Measurements from ENCODE around the gene IFNGR2.
"Not testable (repeated sequence)": the region's sequence is repeated elsewhere in the genome, so short reads cannot be mapped to it uniquely, and the experiment has no call there.

The IFNGR2 gene

DNA sequence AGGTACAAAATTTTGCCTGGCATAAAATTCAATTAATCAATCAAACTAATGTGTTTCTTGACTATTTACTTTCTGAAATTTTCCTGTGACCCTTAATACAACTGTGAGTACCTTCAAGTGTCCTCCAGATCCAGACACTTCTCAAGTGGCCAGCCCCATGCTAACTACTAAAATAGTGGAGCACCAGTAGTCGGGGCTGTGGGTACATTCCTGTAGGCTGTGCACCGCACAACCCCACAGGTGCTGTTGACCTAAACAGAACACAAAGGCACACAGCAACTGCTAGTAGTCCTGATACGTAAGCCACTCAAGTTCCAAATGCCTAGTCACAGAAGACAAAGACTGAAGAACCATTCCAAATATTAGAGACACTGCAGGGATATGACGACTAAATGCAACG lies 40.0 kb downstream of the IFNGR2 start:
- no peak for DNase-seq

DNA sequence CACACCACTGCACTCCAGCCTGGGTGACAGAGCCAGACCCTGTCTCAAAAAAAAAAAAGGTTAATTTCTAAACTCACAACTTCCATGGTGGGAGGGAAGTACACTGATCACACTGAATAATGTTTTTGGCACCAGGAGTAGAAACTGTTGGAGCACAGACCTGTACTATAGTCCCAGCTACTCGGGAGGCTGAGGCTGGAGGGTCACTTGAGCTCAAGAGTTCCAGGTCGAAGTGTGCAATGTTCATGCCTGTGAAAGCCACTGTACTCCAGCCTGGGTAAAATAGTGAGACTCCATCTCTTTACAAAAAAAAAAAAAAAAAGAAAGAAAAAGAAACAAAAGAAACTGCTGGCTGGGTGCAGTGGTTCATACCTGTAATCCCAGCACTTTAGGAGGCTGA lies 41.3 kb downstream of the IFNGR2 start:
- no peak for DNase-seq

DNA sequence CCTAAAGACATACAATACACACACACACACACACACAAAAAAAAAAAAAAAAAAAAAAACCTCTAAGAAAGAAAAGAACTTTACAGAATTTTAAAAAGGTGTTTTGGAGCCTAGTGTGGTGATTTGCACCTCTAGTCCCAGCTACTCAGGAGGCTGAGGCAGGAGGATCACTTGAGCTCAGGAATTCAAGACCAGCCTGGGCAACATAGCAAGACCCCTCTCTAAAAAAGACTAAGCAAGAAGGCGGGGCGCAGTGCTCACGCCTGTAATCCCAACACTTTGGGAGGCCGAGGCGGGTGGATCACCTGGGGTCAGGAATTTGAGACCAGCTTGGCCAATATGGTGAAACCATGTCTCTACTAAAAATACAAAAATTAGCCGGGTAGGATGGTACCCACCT lies 43.4 kb downstream of the IFNGR2 start:
- DNase-seq, result not testable (repeated sequence)

DNA sequence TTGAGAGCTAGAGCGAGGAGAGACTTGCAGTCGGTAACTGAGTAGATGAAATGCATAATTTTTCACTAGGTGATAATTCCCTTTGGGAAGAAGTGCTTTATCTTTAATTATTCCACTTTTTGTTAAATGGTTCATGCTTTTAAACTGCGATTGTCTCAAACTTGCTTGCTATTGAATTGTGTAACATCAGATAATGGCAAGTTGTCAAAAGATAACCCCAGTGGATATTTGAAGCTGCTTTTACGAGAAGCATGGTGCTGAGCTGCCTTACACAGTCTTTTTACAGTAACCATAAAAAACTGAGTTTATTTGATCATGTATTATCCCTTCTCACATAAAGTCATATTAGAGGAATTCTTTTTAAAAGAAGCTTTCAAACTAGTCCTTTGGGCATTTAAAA lies 46.4 kb downstream of the IFNGR2 start:
- DNase-seq, result no peak

DNA sequence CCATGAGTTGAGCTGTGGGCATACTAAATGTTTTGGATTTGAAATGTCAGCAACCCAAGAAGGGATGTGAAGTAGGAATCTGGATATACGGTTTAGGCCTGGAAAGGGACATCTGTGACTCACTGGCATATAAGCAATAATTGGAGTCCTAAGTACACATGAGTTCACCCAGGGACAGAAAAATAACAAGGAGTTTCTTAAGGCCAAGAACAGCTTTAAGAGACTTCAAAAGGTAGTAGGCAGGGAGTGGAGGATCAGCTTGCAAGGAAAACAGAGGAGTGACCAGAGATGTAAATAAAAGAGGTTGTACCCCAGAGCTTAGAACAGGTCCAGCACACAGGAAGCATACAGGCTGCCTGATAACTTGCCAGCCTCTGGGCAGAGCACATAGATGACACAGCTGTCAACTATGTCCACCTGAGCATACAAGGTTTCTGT lies 48.4 kb downstream of the IFNGR2 start:
- DNase-seq, result no peak

DNA sequence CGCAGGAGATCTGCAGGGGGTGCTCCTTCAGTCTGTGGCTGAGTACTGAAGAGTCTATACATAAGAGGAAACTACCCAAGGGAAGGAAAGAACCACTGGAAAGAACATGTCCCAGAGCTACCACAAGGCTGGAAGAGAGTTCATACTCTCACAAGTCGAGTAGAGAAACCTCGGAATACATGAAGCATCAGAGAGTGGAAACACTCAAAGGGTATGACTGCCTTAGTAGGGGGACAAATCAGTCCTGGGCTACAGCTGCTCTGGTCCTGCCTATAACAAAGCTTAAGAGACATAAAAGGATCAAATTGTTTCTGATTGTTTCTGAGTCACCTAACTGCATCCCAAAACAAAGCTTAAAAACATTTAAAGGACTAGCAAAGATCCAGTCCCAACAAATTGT lies 49.1 kb downstream of the IFNGR2 start:
- DNase-seq, result no peak

DNA sequence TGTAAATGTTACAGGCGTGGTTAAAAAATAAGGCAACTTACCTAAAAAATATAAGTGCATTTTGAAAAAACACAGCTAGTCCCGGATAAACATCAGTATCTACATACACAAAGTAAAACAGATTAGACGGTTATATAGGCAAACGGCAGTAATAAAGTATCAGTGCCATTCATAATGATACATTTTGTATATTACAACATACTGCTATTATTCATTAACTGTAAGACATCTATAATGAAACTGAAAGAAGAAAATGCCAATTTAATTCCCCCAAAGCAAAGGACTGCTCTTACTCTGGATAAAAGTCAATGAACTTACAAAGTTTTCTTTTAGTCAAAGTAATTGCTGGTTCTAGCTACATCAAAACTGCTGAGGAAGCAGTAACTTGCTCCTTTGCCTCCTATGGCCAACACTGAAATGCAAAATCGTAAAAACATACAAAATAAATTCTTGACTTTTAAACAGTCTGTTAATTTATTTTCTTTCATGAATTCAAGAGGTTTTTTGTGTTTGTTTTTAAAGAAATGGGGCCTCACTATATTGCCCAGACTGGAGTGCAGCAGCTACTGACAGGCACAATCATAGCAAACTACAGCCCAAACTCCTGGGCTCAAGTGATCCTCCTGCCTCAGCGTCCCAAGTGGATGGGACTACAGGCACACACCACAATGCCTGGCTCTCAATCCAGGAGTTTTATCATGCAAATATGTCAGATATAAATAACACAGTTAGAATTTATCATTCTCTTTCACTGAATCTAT lies 52.7 kb downstream of the IFNGR2 start:
- DNase-seq, result no peak

DNA sequence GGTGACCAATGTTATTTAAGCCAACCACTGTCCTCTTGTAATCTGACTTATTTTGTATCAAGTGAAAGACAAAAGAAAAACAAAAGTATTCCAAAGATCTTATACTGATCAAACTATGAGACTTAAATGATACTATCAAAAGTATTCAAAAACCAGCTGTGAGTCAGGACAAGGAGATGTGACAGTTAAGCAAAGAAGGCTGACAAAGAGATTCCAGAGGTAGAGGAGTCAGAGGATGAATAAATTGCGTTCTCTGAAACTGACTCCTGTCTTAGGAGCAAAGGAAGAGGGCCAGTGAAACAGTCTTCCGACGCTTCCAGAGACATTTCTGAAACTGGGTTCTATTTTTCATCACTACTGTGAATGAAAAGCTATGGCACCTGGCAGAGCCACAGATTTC lies 55.6 kb downstream of the IFNGR2 start:
- DNase-seq, result no peak

DNA sequence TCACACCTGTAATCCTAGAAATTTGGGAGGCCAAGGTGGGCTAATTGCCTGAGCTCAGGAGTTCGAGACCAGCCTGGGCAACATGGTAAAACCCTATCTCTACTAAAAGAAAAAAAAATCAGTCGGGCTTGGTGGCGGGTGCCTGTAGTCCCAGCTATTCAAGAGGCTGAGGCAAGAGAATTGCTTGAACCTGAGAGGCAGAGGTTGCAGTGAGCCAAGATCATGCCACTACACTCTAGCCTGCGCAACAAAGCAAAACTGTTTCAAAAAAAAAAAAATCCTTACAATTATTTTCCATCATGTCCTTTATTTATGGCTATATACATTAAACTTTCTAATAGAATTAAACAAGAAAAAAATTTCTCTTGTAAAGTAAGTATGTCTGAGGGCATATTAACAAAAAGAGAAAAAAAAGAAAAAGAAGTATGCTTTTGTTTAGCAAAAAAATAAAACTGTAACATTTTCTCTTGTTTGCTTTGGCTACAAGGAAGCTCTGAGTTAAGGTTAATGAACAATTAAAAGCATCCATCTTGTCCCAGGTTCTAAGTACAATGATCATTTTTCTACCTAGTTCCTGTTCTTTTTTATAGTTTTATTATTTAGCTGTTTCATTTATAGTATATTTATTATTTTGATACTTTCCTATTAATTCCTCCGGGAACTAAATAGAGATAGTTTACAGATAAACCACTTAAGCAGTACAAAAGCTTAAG lies 58.5 kb downstream of the IFNGR2 start:
- no peak for DNase-seq

DNA sequence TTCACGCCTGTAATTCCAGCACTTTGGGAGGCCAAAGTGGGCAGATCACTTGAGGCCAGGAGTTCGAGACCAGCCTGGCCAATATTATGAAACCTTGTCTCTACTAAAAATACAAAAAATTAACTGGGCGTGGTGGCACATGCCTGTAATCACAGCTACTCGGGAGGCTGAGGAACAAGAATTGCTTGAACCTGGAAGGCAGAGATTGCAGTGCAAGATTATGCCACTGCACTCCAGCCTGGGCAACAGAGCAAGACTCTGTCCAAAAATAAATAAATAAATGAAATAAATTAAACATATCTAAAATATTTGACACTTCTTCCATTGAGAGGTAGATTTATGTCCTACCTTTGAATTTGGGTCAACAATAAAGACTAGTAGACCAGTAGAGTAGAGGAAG lies 66.0 kb downstream of the IFNGR2 start:
- not testable (repeated sequence) for DNase-seq

DNA sequence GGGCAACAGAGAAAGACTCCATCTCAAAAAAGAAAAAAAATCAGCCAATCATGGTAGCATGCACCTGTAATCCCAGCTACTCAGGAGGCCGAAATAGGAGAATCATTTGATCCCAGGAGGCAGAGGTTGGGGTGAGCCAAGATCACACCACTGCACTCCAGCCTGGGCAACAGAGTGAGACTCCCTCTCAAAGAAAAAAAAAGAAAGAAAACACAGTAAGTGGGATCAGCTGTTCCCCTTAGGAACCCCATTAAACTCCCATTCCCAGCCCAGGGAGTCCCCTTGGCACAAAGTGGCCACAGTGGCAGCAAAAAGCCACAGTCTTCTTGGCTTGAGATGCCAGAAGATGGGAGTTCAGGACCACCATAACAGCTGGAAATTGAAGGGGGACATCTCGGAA lies 67.5 kb downstream of the IFNGR2 start:
- no peak for DNase-seq

DNA sequence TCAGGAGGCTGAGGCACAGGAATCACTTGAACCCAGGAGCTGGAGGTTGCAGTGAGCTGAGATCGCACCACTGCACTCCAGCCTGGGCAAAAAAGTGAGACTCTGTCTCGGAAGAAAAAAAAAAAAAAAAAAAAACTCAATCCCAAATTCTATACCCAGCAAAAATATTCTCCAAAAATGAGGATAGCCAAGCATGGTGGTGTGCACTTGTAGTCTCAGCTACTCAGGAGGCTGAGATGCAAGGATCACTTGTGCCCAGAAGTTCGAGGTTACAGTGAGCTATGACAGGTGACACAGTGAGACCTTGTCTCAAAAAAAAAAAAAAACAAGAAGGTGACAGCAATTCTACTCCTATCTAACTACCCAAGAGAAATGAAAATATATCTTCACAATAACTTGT lies 70.1 kb downstream of the IFNGR2 start:
- no peak for DNase-seq

DNA sequence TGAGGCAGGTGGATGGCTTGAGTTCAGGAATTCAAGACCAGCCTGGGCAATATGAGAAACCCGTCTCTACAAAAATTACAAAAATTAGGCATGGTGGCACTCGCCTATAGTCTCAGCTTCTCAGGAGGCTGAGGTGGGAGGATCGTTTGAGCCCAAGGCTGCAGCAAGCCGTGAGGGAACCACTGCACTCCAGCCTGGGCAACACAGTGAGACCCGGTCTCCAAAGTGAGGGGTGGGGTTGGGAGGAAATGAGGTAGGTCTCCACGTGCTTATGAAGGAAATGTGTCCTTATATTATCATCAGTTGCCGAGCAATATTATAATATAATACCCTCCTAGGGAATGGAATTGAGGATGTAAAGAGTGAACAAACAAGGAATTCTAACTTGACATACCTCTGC lies 73.9 kb downstream of the IFNGR2 start:
- no peak for DNase-seq

DNA sequence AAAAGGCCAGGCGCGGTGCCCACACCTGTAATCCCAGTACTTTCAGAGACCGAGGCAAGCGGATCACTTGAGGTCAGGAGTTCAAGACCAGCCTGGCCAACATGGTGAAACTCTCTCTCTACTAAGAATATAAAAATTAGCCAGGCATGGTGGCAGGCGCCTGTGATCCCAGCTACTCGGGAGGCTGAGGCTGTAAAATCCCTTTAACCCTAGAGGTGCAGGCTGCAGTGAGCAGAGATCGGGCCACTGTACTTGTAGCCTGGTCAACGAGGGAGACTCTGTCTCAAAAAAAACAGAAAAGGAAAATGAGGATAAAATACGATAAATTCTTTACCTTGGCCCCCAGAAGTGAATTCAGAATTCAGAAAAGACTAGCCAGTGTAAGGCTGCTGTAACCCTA lies 75.0 kb downstream of the IFNGR2 start:
- DNase-seq, result no peak

DNA sequence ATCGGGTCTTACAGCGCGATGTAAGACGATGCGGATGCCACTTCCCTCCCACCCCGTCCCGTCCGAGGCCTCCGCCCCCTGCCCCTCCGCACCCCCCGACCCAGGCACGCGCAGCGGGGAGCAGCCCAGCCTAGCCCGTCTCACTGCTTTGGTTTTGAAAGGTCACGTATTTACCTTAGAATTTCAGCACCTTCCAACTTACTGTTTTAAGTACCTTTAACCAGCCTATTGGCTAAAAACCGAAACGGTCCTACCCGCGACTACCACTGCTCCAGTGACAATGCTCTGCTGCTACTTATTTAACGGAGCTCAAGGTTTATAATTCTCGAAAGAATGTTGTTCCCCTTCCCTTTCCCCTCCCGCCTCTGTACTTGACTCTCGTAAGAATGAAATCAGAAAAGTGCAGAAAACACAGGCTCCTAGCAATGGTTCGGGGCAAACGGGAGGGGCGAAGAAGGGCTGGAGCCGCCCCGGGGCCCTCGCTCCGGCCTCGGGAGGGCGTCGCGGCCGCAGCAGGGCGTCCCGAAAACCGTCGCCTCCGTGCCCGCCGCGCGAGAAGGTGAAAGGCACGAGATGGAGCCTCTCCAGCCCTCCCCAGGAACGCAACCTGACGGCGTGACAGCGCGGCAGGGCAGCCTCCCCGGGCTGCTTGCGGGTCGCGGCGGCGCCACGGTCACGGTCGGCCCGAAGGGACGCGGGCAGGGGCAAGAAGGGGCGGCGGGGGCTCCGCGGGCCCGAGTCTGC lies 75.9 kb downstream of the IFNGR2 start:
- peak; percentile 15 to 35 for DNase-seq

DNA sequence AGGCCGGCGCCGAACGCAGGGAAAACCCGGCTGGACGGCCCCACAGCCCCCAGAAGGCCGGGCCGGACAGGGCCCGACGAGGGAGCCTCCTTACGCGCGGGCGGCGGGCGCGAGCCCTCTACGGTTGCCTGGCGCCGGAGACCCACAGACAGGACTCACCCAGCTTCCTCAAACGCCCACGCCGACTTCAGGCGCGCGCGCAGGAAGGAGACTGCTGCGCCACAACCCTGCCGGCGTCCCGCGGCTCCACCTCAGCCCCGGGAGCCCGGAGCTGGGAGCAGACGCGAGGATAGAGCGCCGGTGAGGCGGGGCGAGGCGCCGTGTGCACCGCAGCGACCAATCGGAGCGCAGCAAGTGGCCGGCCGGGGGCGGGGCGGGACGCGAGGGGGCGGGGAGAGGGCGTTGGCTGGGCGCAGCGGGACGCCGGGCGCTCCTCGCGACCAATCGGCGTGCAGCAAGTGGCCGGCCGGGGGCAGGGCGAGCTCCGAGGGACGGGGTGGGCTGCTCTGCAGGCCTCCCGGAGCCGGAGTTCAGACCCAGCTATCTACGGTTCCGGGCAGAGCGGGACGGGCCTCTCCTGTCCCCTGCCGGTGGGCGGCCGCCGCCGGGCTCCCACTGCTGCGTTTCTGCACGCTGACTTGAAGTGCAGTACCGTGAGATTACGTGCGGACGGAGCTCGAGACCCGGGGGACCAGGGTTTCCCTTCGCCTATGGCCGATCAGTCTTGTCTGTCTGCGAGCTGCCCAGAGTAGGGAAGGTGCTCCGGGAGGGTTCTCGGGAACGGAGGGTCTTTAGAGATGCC lies 76.7 kb downstream of the IFNGR2 start, which contains the start of gene TMEM50B:
Gene TMEM50B (minus strand): TSS at position 296 of the 802 bp plus-strand sequence. CDS start 11,089 bp downstream, outside the sequence.
- DNase-seq, result peak; percentile 93 to 95

DNA sequence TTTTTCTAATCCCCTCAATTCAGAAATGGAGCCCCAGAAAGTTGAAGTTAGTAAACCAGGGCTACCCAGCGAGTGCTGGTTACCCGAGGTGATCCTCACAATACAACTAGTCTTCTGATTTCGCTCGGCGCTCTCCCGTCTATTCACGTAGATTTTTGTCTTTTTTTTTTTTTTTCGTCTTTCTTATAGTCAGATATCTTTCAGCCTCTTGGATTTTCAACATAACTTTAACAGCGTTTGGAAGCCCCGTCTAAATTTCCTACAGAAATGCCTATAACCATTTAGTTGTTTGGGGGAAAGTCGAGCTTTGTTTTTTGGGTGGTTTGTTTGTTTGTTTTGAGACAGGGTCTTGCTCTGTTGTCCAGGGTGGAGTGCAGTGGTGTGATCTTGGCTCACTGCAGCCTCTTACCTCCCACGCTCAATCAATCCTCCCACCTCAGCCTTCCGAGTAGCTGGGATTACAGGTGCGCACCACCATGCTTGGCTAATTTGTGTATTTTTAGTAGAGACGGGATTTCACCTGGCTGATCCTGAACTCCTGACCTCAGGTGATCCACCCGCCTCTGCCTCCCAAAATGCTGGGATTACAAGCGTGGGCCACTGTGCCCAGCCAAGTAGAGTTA lies 77.4 kb downstream of the IFNGR2 start:
- DNase-seq, result no peak

DNA sequence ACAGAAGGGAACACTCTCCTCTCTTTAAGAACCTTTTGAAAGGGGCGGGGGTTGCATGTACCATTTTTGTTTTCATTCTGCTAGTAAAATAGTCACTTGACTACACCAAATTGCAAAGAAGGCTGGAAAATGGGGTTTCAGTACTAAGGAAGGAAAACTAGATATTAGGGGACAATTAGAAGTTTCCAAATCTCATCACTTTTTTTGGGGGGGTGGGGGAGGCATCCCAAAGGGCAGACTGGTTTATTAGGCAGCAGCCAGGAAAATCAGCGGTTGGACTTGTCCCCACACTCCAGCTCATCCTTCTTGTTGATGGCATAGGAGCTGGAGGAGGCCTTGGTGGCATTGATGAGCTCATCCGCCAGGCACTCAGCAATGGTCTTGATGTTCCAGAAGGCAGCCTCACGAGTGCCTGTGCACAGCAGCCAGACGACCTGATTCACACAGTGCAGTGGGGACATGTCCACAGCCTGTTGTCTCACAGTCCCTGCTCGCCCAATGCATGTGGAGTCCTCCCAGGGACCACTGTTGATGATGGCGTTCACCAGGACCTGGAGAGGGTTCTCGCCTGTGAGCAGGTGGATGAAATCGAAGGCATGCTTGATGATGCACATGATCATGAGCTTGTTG lies 78.2 kb downstream of the IFNGR2 start:
- DNase-seq, result no peak
